Osteoblast (primary cell): Measurements from ENCODE around the gene CCDC148. TPM values are rescaled to one million over a fixed set of nuclear protein-coding genes. Genes with fewer than 3 reads are reported as not detected.

ENCODE experiments used
- DNase-seq: peaks from one replicate; pipeline ENCODE4 v3.0.0; 2011; ENCODE audit warnings: low spot score, mixed read lengths; ENCODE audit not compliant: insufficient read length; ENCODE audit errors: missing footprints
- H2AFZ ChIP-seq: 2 replicates; pipeline ENCODE4 v1.6.0; 2011; ENCODE audit warnings: mild to moderate bottlenecking, low read length
- H3K27ac ChIP-seq: 2 replicates; pipeline ENCODE4 v1.5.1; 2011; ENCODE audit warnings: mild to moderate bottlenecking, low read depth, low read length, moderate library complexity
- H3K27me3 ChIP-seq: 2 replicates; pipeline ENCODE4 v1.6.0; 2012; ENCODE audit warnings: mild to moderate bottlenecking, control low read depth, inconsistent platforms, low read length, moderate library complexity; ENCODE audit not compliant: insufficient read depth
- H3K36me3 ChIP-seq: 2 replicates; pipeline ENCODE4 v1.5.1; 2011; ENCODE audit warnings: mild to moderate bottlenecking, low read length, control low read depth, moderate library complexity; ENCODE audit not compliant: insufficient read depth
- H3K4me1 ChIP-seq: 2 replicates; pipeline ENCODE4 v1.5.1; 2011; ENCODE audit warnings: mild to moderate bottlenecking, low read length, control low read depth, moderate library complexity; ENCODE audit not compliant: insufficient read depth
- H3K4me2 ChIP-seq: 2 replicates; pipeline ENCODE4 v1.6.0; 2011; ENCODE audit warnings: mild to moderate bottlenecking, low read length; ENCODE audit not compliant: insufficient read depth
- H3K4me3 ChIP-seq: fragments of 200-600 bp; sonication (generic); 3 replicates; pipeline ENCODE4 v1.5.1; 2012; ENCODE audit warnings: mild to moderate bottlenecking, low read length, inconsistent platforms; ENCODE audit not compliant: insufficient read depth
- H3K79me2 ChIP-seq: 2 replicates; pipeline ENCODE4 v1.6.0; 2012; ENCODE audit warnings: mild to moderate bottlenecking, low read length, control low read depth, inconsistent platforms; ENCODE audit not compliant: insufficient read depth
- H3K9me3 ChIP-seq: 2 replicates; pipeline ENCODE4 v1.5.1; 2011; ENCODE audit warnings: low read depth, low read length, control low read depth
- H4K20me1 ChIP-seq: 2 replicates; pipeline ENCODE4 v1.6.0; 2012; ENCODE audit warnings: mild to moderate bottlenecking, low read length, control low read depth; ENCODE audit not compliant: insufficient read depth
- CTCF ChIP-seq: IDR thresholded peaks from 2 replicates; pipeline ENCODE4 v1.5.1; 2011; ENCODE audit warnings: mild to moderate bottlenecking, low read depth, low read length, moderate library complexity; ENCODE audit errors: extremely low read depth
- total RNA-seq: library from RNA; depleted of rRNA; stranded (reverse); fragments of >200 nt; gene quantifications from 2 replicates; pipeline ENCODE4 v1.2.3, GENCODE V29; 2012

Gene CCDC148
- total RNA-seq, 1 donor = 1.8 TPM

- Histone ChIP-seq H3K27me3 (no peaks in the 10 kb centered on the region), H3K4me1 (no peaks in the 10 kb centered on the region), H3K9me3 (no peaks in the 10 kb centered on the region), H3K4me3 (no peak overlapping the region), H2AFZ (no peak overlapping the region), H3K36me3 (no peaks in the 10 kb centered on the region), H3K4me2 (no peak overlapping the region), H3K27ac (no peak overlapping the region), H3K79me2 (no peaks in the 10 kb centered on the region), H4K20me1 (no peaks in the 10 kb centered on the region)
- no peak for TF ChIP-seq CTCF
- DNase-seq = no peak
Observed at GRCh38 chr2:158317642-158318041, 138.9 kb downstream of the CCDC148 start.

- Histone ChIP-seq H3K9me3 (no peaks in the 10 kb centered on the region), H3K79me2 (no peaks in the 10 kb centered on the region), H3K27ac (no peak overlapping the region), H3K27me3 (no peaks in the 10 kb centered on the region), H3K4me1 (no peaks in the 10 kb centered on the region), H3K36me3 (no peaks in the 10 kb centered on the region), H4K20me1 (no peaks in the 10 kb centered on the region), H3K4me2 (no peak overlapping the region), H3K4me3 (no peak overlapping the region), H2AFZ (no peak overlapping the region)
- no peak for DNase-seq
- TF ChIP-seq CTCF = no peak
Observed at GRCh38 chr2:158315803-158316414, 140.6 kb downstream of the CCDC148 start.

GRCh38 chr2:158315000-158315399 is 141.6 kb downstream of the CCDC148 start:
- Histone ChIP-seq H3K79me2 (no peaks in the 10 kb centered on the region), H3K9me3 (no peaks in the 10 kb centered on the region), H3K4me2 (no peak overlapping the region), H3K36me3 (no peaks in the 10 kb centered on the region), H2AFZ (no peak overlapping the region), H3K4me3 (no peak overlapping the region), H3K4me1 (no peaks in the 10 kb centered on the region), H3K27ac (no peak overlapping the region), H3K27me3 (no peaks in the 10 kb centered on the region), H4K20me1 (no peaks in the 10 kb centered on the region)
- TF ChIP-seq CTCF = no peak
- DNase-seq = no peak

- Histone ChIP-seq H3K9me3 (no peaks in the 10 kb centered on the region), H2AFZ (no peak overlapping the region), H3K27ac (no peak overlapping the region), H3K4me1 (no peaks in the 10 kb centered on the region), H4K20me1 (no peaks in the 10 kb centered on the region), H3K79me2 (no peaks in the 10 kb centered on the region), H3K36me3 (no peaks in the 10 kb centered on the region), H3K27me3 (no peaks in the 10 kb centered on the region), H3K4me3 (no peak overlapping the region), H3K4me2 (no peak overlapping the region)
- no peak for DNase-seq
- no peak for TF ChIP-seq CTCF
Observed at GRCh38 chr2:158313734-158314133, 142.8 kb downstream of the CCDC148 start.
